Rectal smooth muscle tissue (tissue), 1 donor: ENCODE data around the gene MAJIN.
"Not testable (repeated sequence)": the region's sequence is repeated elsewhere in the genome, so short reads cannot be mapped to it uniquely, and the experiment has no call there.

Experiments
- H3K27ac ChIP-seq: one replicate; pipeline ENCODE4 v1.7.0; 2013; ENCODE audit warnings: low read depth, low read length, inconsistent platforms
- H3K27me3 ChIP-seq: one replicate; pipeline ENCODE4 v1.7.0; 2013; ENCODE audit warnings: low read length; ENCODE audit not compliant: control insufficient read depth, insufficient read depth
- H3K36me3 ChIP-seq: one replicate; pipeline ENCODE4 v1.7.0; 2013; ENCODE audit warnings: low read length; ENCODE audit not compliant: control insufficient read depth, insufficient read depth
- H3K4me1 ChIP-seq: one replicate; pipeline ENCODE4 v1.7.0; 2013; ENCODE audit warnings: low read length; ENCODE audit not compliant: control insufficient read depth, insufficient read depth
- H3K4me3 ChIP-seq: one replicate; pipeline ENCODE4 v1.7.0; 2013; ENCODE audit warnings: low read length
- H3K9ac ChIP-seq: one replicate; pipeline ENCODE4 v1.7.0; 2013; ENCODE audit warnings: low read length

The MAJIN gene

GRCh38 chr11:64971421-64972233 lies at the start of gene MAJIN:
TSS of gene MAJIN (minus strand) at chr11:64972108. CDS start at chr11:64959405, 12,703 bp downstream.
- Histone ChIP-seq H3K36me3 (no peaks in the 10 kb centered on the region), H3K27me3 (no peaks in the 10 kb centered on the region), H3K27ac (no peak within 1 kb of the TSS), H3K4me1 (no peaks in the 10 kb centered on the region), H3K4me3 (peak within 1 kb of the TSS; percentile 64), H3K9ac (no peak within 1 kb of the TSS)

- H3K4me3 ChIP-seq, result no peak overlapping the region
- peaks cover 14% of the 10 kb centered on the region for H3K36me3 ChIP-seq
- no peaks in the 10 kb centered on the region for H3K4me1 ChIP-seq
Measured at GRCh38 chr11:65021509-65021908, 49.6 kb upstream of the MAJIN start.

GRCh38 chr11:65021003-65021402 lies 49.1 kb upstream of the MAJIN start:
- Histone ChIP-seq H3K4me1 (no peaks in the 10 kb centered on the region), H3K9ac (no peak overlapping the region), H3K36me3 (peaks cover 14% of the 10 kb centered on the region), H3K27ac (no peak overlapping the region), H3K27me3 (no peaks in the 10 kb centered on the region), H3K4me3 (no peak overlapping the region)

More at GRCh38 chr11:65021509-65021908, 49.6 kb upstream of the MAJIN start:
- Histone ChIP-seq H3K9ac (no peak overlapping the region), H3K27ac (no peak overlapping the region), H3K27me3 (no peaks in the 10 kb centered on the region)

- H3K27ac ChIP-seq, result no peak overlapping the region
- H3K9ac ChIP-seq, result no peak overlapping the region
- peaks cover 1% of the 10 kb centered on the region for H3K4me1 ChIP-seq
- H3K27me3 ChIP-seq, result no peaks in the 10 kb centered on the region
- peaks cover 14% of the 10 kb centered on the region for H3K36me3 ChIP-seq
- H3K4me3 ChIP-seq, result no peak overlapping the region
Measured at GRCh38 chr11:65019824-65020223, 47.9 kb upstream of the MAJIN start.

GRCh38 chr11:65017937-65018336 lies 46.0 kb upstream of the MAJIN start:
- H3K4me3 ChIP-seq, result no peak overlapping the region
- no peak overlapping the region for H3K9ac ChIP-seq
- no peaks in the 10 kb centered on the region for H3K27me3 ChIP-seq
- H3K36me3 ChIP-seq, result peaks cover 14% of the 10 kb centered on the region
- H3K4me1 ChIP-seq, result peaks cover 8% of the 10 kb centered on the region
- no peak overlapping the region for H3K27ac ChIP-seq

GRCh38 chr11:65016705-65017104 lies 44.8 kb upstream of the MAJIN start:
- peaks cover 14% of the 10 kb centered on the region for H3K36me3 ChIP-seq
- H3K27ac ChIP-seq, result no peak overlapping the region
- H3K4me3 ChIP-seq, result no peak overlapping the region
- no peaks in the 10 kb centered on the region for H3K27me3 ChIP-seq
- peaks cover 8% of the 10 kb centered on the region for H3K4me1 ChIP-seq
- H3K9ac ChIP-seq, result no peak overlapping the region

- Histone ChIP-seq H3K9ac (peak overlapping the region; percentile 13), H3K36me3 (peaks cover 5% of the 10 kb centered on the region), H3K4me1 (peaks cover 8% of the 10 kb centered on the region), H3K27me3 (no peaks in the 10 kb centered on the region), H3K27ac (peak overlapping the region; percentile 98), H3K4me3 (peak overlapping the region; percentile 94)
Measured at GRCh38 chr11:65014726-65015227, 42.9 kb upstream of the MAJIN start.

- Histone ChIP-seq H3K9ac (peak within 1 kb of the TSS; percentile 59), H3K4me1 (peaks cover 8% of the 10 kb centered on the region), H3K27me3 (no peaks in the 10 kb centered on the region), H3K4me3 (peak within 1 kb of the TSS; percentile 94), H3K36me3 (peaks cover 4% of the 10 kb centered on the region), H3K27ac (peak within 1 kb of the TSS; percentile 98)
Measured at GRCh38 chr11:65013888-65014725, 42.2 kb upstream of the MAJIN start, which contains the start of gene ARL2. TSS of gene ARL2 (plus strand) at chr11:65014160. CDS start at chr11:65014208, 48 bp downstream.

- Histone ChIP-seq H3K4me1 (peaks cover 8% of the 10 kb centered on the region), H3K4me3 (peak overlapping the region; percentile 94), H3K36me3 (peaks cover 4% of the 10 kb centered on the region), H3K27me3 (no peaks in the 10 kb centered on the region), H3K9ac (peak overlapping the region; percentile 59), H3K27ac (peak overlapping the region; percentile 98)
Measured at GRCh38 chr11:65013130-65013887, 41.4 kb upstream of the MAJIN start.

GRCh38 chr11:65008873-65009272 lies 37.0 kb upstream of the MAJIN start:
- no peak overlapping the region for H3K27ac ChIP-seq
- H3K9ac ChIP-seq, result no peak overlapping the region
- no peaks in the 10 kb centered on the region for H3K36me3 ChIP-seq
- peaks cover 5% of the 10 kb centered on the region for H3K4me1 ChIP-seq
- no peaks in the 10 kb centered on the region for H3K27me3 ChIP-seq
- no peak overlapping the region for H3K4me3 ChIP-seq

GRCh38 chr11:65008016-65008415 lies 36.1 kb upstream of the MAJIN start:
- Histone ChIP-seq H3K9ac (no peak overlapping the region), H3K27me3 (no peaks in the 10 kb centered on the region), H3K27ac (no peak overlapping the region), H3K4me1 (peaks cover 1% of the 10 kb centered on the region), H3K36me3 (no peaks in the 10 kb centered on the region), H3K4me3 (no peak overlapping the region)

GRCh38 chr11:65003968-65004367 lies 32.1 kb upstream of the MAJIN start:
- H3K4me3 ChIP-seq, H3K9ac ChIP-seq, H3K36me3 ChIP-seq, H3K4me1 ChIP-seq, H3K27ac ChIP-seq, H3K27me3 ChIP-seq: not testable (repeated sequence)
